Measurements from ENCODE around the gene SCN2B. TPM values are rescaled to one million over a fixed set of nuclear protein-coding genes. Genes with fewer than 3 reads are reported as not detected.

Gene SCN2B
- total RNA-seq, 1 experiment from 2014 or later = 0.20 TPM

DNA sequence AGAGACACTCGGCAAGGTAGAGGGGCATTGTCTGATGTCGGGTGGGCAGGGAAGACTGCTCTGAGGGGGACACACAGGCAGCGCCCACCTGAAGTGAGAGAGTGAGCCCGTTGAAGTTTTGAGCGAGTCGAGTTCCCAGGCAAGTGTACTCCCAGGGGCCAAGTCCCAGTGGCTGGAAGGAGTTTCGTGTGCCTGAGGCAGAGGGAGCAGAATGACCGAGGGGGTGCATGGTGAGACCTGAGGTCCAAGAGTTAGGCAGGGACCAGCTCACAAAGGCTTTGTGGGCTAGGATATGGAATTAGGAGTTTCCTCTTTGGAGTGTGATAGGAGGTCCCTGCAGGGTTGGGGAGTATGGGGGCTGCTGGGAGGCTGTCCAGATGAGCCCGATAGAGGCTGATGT lies 6.2 kb downstream of the SCN2B start:
- POLR2A ChIA-PET = interaction anchor here (1.1 kb wide), 1 partner anchor 13 kb away, joined by 3 read pairs; no protein-coding TSS in a partner anchor
- H3K9me3 Mint-ChIP-seq = no peaks in the 10 kb centered on the region
- no peaks in the 10 kb centered on the region for H3K36me3 Mint-ChIP-seq
- H3K4me1 Mint-ChIP-seq = peaks cover 36% of the 10 kb centered on the region
- H3K4me3 Mint-ChIP-seq = no peak overlapping the region
- peaks cover 78% of the 10 kb centered on the region for H3K27me3 Mint-ChIP-seq (ENCODE audit: low read depth)
- CTCF ChIA-PET = interaction anchor here (0.6 to 3.9 kb wide), 7 partner anchors 11 to 263 kb away, joined by 3 to 153 read pairs (median 16); no protein-coding TSS in a partner anchor
- no peak for DNase-seq (ENCODE audit: low spot score)
- TF ChIP-seq GRHL2 (CRISPR knock-in tag; IDR thresholded peaks at IDR 0.05; ENCODE audit: insufficient replicate concordance, severe bottlenecking) (no peak), CTCF (IDR thresholded peaks at IDR 0.05) (no peak), OVOL2 (CRISPR knock-in tag; IDR thresholded peaks at IDR 0.05; ENCODE audit: borderline replicate concordance) (no peak), ZNF532 (CRISPR knock-in tag; IDR thresholded peaks at IDR 0.05; ENCODE audit: borderline replicate concordance) (no peak), ZNF425 (CRISPR knock-in tag; conservative IDR thresholded peaks at IDR 0.05) (no peak), NR1H2 (CRISPR knock-in tag; IDR thresholded peaks at IDR 0.05) (no peak), RELA (CRISPR knock-in tag; IDR thresholded peaks at IDR 0.05; ENCODE audit: borderline replicate concordance) (no peak), CREB1 (CRISPR knock-in tag; IDR thresholded peaks at IDR 0.05) (no peak), ARID4B (CRISPR knock-in tag; IDR thresholded peaks at IDR 0.05; ENCODE audit: borderline replicate concordance) (no peak), ZNF219 (CRISPR knock-in tag; IDR thresholded peaks at IDR 0.05; ENCODE audit: borderline replicate concordance) (no peak), GABPB1 (CRISPR knock-in tag; IDR thresholded peaks at IDR 0.05) (no peak), NFE2L1 (CRISPR knock-in tag; IDR thresholded peaks at IDR 0.05) (no peak)
- TF ChIP-seq, protein P1, sequence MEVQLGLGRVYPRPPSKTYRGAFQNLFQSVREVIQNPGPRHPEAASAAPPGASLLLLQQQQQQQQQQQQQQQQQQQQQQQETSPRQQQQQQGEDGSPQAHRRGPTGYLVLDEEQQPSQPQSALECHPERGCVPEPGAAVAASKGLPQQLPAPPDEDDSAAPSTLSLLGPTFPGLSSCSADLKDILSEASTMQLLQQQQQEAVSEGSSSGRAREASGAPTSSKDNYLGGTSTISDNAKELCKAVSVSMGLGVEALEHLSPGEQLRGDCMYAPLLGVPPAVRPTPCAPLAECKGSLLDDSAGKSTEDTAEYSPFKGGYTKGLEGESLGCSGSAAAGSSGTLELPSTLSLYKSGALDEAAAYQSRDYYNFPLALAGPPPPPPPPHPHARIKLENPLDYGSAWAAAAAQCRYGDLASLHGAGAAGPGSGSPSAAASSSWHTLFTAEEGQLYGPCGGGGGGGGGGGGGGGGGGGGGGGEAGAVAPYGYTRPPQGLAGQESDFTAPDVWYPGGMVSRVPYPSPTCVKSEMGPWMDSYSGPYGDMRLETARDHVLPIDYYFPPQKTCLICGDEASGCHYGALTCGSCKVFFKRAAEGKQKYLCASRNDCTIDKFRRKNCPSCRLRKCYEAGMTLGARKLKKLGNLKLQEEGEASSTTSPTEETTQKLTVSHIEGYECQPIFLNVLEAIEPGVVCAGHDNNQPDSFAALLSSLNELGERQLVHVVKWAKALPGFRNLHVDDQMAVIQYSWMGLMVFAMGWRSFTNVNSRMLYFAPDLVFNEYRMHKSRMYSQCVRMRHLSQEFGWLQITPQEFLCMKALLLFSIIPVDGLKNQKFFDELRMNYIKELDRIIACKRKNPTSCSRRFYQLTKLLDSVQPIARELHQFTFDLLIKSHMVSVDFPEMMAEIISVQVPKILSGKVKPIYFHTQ (CRISPR knock-in tag; IDR thresholded peaks at IDR 0.05) = no peak
- TF ChIP-seq, protein P2, sequence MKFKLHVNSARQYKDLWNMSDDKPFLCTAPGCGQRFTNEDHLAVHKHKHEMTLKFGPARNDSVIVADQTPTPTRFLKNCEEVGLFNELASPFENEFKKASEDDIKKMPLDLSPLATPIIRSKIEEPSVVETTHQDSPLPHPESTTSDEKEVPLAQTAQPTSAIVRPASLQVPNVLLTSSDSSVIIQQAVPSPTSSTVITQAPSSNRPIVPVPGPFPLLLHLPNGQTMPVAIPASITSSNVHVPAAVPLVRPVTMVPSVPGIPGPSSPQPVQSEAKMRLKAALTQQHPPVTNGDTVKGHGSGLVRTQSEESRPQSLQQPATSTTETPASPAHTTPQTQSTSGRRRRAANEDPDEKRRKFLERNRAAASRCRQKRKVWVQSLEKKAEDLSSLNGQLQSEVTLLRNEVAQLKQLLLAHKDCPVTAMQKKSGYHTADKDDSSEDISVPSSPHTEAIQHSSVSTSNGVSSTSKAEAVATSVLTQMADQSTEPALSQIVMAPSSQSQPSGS (CRISPR knock-in tag; IDR thresholded peaks at IDR 0.05; ENCODE audit: borderline replicate concordance, low read depth) = no peak
- TF ChIP-seq, protein P3, sequence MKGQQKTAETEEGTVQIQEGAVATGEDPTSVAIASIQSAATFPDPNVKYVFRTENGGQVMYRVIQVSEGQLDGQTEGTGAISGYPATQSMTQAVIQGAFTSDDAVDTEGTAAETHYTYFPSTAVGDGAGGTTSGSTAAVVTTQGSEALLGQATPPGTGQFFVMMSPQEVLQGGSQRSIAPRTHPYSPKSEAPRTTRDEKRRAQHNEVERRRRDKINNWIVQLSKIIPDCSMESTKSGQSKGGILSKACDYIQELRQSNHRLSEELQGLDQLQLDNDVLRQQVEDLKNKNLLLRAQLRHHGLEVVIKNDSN (CRISPR knock-in tag; IDR thresholded peaks at IDR 0.05) = no peak
- ATAC-seq = no peak
- no peak overlapping the region for H3K27ac Mint-ChIP-seq

All from WTC11 (cell line).